AG09319 (cell line): Measurements from ENCODE around the gene NAGLU.

ENCODE experiments used
- DNase-seq: peaks from one replicate; pipeline ENCODE4 v3.0.0-alpha.2; 2010; ENCODE audit warnings: low read depth; ENCODE audit errors: extremely low read depth
- CTCF ChIP-seq: IDR thresholded peaks from 2 replicates; pipeline ENCODE4 v1.5.1; 2011; ENCODE audit warnings: low read depth, mild to moderate bottlenecking, inconsistent platforms, low read length, moderate library complexity

Gene NAGLU

GRCh38 chr17:42566883-42567573 is 31.0 kb downstream of the NAGLU start, which contains the start of gene MLX:
MLX (plus strand) TSS chr17:42567100; CDS start chr17:42567125, 25 bp downstream.
- TF ChIP-seq CTCF = no peak
- peak; percentile 77 for DNase-seq

GRCh38 chr17:42568341-42569111 is 32.5 kb downstream of the NAGLU start:
- TF ChIP-seq CTCF = no peak
- DNase-seq = no peak

GRCh38 chr17:42571435-42572225 is 35.6 kb downstream of the NAGLU start:
- DNase-seq = no peak
- no peak for TF ChIP-seq CTCF

- no peak for DNase-seq
- no peak for TF ChIP-seq CTCF
Measured at GRCh38 chr17:42573095-42573494, 37.1 kb downstream of the NAGLU start.

- DNase-seq = no peak
- TF ChIP-seq CTCF = no peak
Measured at GRCh38 chr17:42574463-42574862, 38.4 kb downstream of the NAGLU start.

GRCh38 chr17:42577140-42577531 is 41.1 kb downstream of the NAGLU start:
- TF ChIP-seq CTCF = no peak
- DNase-seq = no peak
